Keratinocyte (primary cell): ENCODE results near the gene BDP1. TPM values are rescaled to one million over a fixed set of nuclear protein-coding genes. Genes with fewer than 3 reads are reported as not detected.
"Not testable (repeated sequence)": the region's sequence is repeated elsewhere in the genome, so short reads cannot be mapped to it uniquely, and the experiment has no call there.

Experiments used
- DNase-seq: peaks from one replicate; pipeline ENCODE4 v3.0.0-alpha.2; 2011; ENCODE audit warnings: low read depth, missing footprints, low spot score
- FAIRE-seq: peaks from 2 replicates; lab custom pipeline; 2011; peaks lifted over from hg19 to GRCh38; lab: Jason Lieb, UNC
- H2AFZ ChIP-seq: 2 replicates; pipeline ENCODE4 v1.6.0; 2012; ENCODE audit warnings: low read length, control low read depth, inconsistent platforms; ENCODE audit not compliant: control insufficient read depth
- H3K27ac ChIP-seq: 2 replicates; pipeline ENCODE4 v1.5.1; 2011; ENCODE audit warnings: low read length; ENCODE audit not compliant: control insufficient read depth, insufficient read depth
- H3K27me3 ChIP-seq: 3 replicates; pipeline ENCODE4 v1.6.0; 2011; ENCODE audit warnings: low read length; ENCODE audit not compliant: control insufficient read depth, insufficient read depth; ENCODE audit errors: extremely low read depth
- H3K36me3 ChIP-seq, 2 experiments: 2 replicates in 1 of 2; 3 replicates in 1 of 2; pipeline ENCODE4 v1.5.1; 2011; ENCODE audit warnings: low read length in 2 of 2, mild to moderate bottlenecking in 1 of 2; ENCODE audit not compliant: control insufficient read depth in 2 of 2, insufficient read depth in 2 of 2; ENCODE audit errors: extremely low read depth in 1 of 2
- H3K4me1 ChIP-seq: 3 replicates; pipeline ENCODE4 v1.5.1; 2011; ENCODE audit warnings: low read length; ENCODE audit not compliant: control insufficient read depth, insufficient read depth; ENCODE audit errors: extremely low read depth
- H3K4me2 ChIP-seq: 3 replicates; pipeline ENCODE4 v1.6.0; 2011; ENCODE audit warnings: low read depth, low read length; ENCODE audit not compliant: control insufficient read depth, insufficient read depth; ENCODE audit errors: extremely low read depth
- H3K4me3 ChIP-seq, 3 experiments: fragments of 200-600 bp in 1 of 3; sonication (generic) in 1 of 3; 2 replicates in 2 of 3; 3 replicates in 1 of 3; pipeline ENCODE4 v1.5.1; 2011 to 2016; ENCODE audit warnings: low read length in 3 of 3, mild to moderate bottlenecking in 3 of 3, control low read depth in 2 of 3, inconsistent platforms in 1 of 3, low read depth in 1 of 3, mixed read lengths in 1 of 3, mixed run types in 1 of 3, moderate library complexity in 1 of 3; ENCODE audit not compliant: control insufficient read depth in 2 of 3, insufficient read depth in 2 of 3; ENCODE audit errors: extremely low read depth in 1 of 3
- H3K79me2 ChIP-seq: 2 replicates; pipeline ENCODE4 v1.6.0; 2012; ENCODE audit warnings: low read length; ENCODE audit not compliant: control insufficient read depth, insufficient read depth
- H3K9ac ChIP-seq: 3 replicates; pipeline ENCODE4 v1.6.0; 2011; ENCODE audit warnings: low read length; ENCODE audit not compliant: control insufficient read depth, insufficient read depth; ENCODE audit errors: extremely low read depth
- H3K9me1 ChIP-seq: 3 replicates; pipeline ENCODE4 v1.6.0; 2011; ENCODE audit warnings: low read length; ENCODE audit not compliant: control insufficient read depth, insufficient read depth; ENCODE audit errors: extremely low read depth
- H3K9me3 ChIP-seq: 2 replicates; pipeline ENCODE4 v1.5.1; 2012; ENCODE audit warnings: low read depth, low read length; ENCODE audit not compliant: control insufficient read depth
- H4K20me1 ChIP-seq: 3 replicates; pipeline ENCODE4 v1.6.0; 2011; ENCODE audit warnings: low read length; ENCODE audit not compliant: control insufficient read depth, insufficient read depth; ENCODE audit errors: extremely low read depth
- dilution Hi-C: fragments of 300-500 bp; cut with MboI; formaldehyde crosslinking; loops from one replicate; pipeline ENCODE4 v1.7.0; 2020; ENCODE audit warnings: low sequenced_read_pairs; ENCODE audit not compliant: extremely low pct_ligation_motif_present
- polyA plus RNA-seq, 5 experiments: library from polyadenylated mRNA; depleted of rRNA in 3 of 5; stranded (reverse) in 3 of 5; stranded (forward) in 1 of 5; unstranded in 1 of 5; fragments of >200 nt; gene quantifications; 1 replicate in 1 of 5; 2 replicates in 3 of 5; 3 replicates in 1 of 5; pipeline versions ENCODE4 v1.2.1 to v1.2.3, GENCODE V29; 2011 to 2012; ENCODE audit warnings: missing spikeins in 2 of 5, low read depth in 1 of 5, low replicate concordance in 1 of 5

BDP1 gene
- polyA plus RNA-seq, 1 donor (not counting 4 experiments of a cell fraction or from before 2014, with no cell fraction given) = 16.2 TPM

- H3K27me3 ChIP-seq, dilution Hi-C loops, H3K9ac ChIP-seq, FAIRE-seq, H3K4me1 ChIP-seq, H4K20me1 ChIP-seq, H3K79me2 ChIP-seq, H3K9me1 ChIP-seq, H3K4me2 ChIP-seq, H3K9me3 ChIP-seq, DNase-seq, H3K4me3 ChIP-seq, H2AFZ ChIP-seq, H3K27ac ChIP-seq, H3K36me3 ChIP-seq: not testable (repeated sequence)
Observed at GRCh38 chr5:71421278-71421677, 34.2 kb upstream of the BDP1 start.

DNA sequence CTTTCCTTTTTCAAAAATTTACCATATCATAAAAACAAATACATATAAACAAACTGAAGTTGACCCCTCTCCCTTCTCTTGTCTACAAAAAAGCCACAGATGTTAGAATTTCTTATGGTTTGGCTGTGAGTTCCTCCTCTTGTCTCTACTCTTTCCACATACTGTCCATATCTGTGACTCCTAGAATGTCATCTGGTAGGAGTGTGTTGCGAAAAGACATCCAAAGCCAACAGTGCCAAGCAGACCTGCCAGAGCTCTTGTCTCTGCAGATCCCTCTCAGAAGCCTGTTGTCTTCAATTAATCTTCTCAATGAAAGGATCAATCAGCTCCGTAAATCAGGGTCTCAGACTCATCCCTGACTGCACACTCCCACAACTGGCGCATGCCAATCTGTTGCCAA lies 31.6 kb upstream of the BDP1 start:
- H3K27me3 ChIP-seq, H2AFZ ChIP-seq, H3K4me1 ChIP-seq, H3K4me3 ChIP-seq, H3K9me1 ChIP-seq, H3K36me3 ChIP-seq, H3K4me2 ChIP-seq, H3K9ac ChIP-seq, dilution Hi-C loops, H3K27ac ChIP-seq, FAIRE-seq, DNase-seq, H3K9me3 ChIP-seq, H3K79me2 ChIP-seq, H4K20me1 ChIP-seq: not testable (repeated sequence)

- FAIRE-seq, H3K27ac ChIP-seq, H3K27me3 ChIP-seq, H3K36me3 ChIP-seq, H3K9me3 ChIP-seq, H3K9me1 ChIP-seq, H2AFZ ChIP-seq, H4K20me1 ChIP-seq, H3K9ac ChIP-seq, H3K79me2 ChIP-seq, DNase-seq, H3K4me1 ChIP-seq, H3K4me2 ChIP-seq, dilution Hi-C loops, H3K4me3 ChIP-seq: not testable (repeated sequence)
Observed at GRCh38 chr5:71426686-71427474, 28.6 kb upstream of the BDP1 start.

DNA sequence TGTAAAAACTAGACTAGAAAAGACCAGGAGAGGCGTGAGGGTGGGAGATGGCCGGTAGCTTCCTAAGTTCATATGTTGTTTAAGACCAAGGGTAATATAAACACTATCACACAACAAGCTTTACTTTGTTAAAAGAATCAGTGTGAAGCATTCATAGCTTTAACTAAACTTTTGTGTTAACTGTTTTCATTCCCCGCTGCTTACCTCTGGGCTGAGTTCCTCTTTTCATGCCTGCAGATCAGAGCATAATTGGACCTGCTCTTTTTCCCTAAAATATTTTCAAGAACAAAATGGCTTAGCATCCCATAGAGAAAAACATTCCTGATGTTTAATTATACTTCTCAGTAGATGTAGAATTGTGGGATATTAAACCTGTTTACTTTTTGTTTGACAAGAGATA lies 23.0 kb upstream of the BDP1 start:
- H3K4me2 ChIP-seq, H3K27ac ChIP-seq, H2AFZ ChIP-seq, dilution Hi-C loops, H3K36me3 ChIP-seq, FAIRE-seq, H3K9me3 ChIP-seq, H4K20me1 ChIP-seq, DNase-seq, H3K4me3 ChIP-seq, H3K9me1 ChIP-seq, H3K79me2 ChIP-seq, H3K27me3 ChIP-seq, H3K9ac ChIP-seq, H3K4me1 ChIP-seq: not testable (repeated sequence)

- H3K36me3 ChIP-seq, H2AFZ ChIP-seq, H3K27ac ChIP-seq, H3K9me1 ChIP-seq, H4K20me1 ChIP-seq, H3K79me2 ChIP-seq, H3K4me3 ChIP-seq, H3K4me2 ChIP-seq, H3K9me3 ChIP-seq, H3K4me1 ChIP-seq, H3K27me3 ChIP-seq, H3K9ac ChIP-seq, DNase-seq, FAIRE-seq, dilution Hi-C loops: not testable (repeated sequence)
Observed at GRCh38 chr5:71434825-71435224, 20.6 kb upstream of the BDP1 start.
